Peyer's patch (tissue), 4 donors: ENCODE measurements around the gene WDR59.

Source experiments
- CTCF ChIP-seq, 6 experiments: fragments of 450-650 bp in 4 of 6; fragments of 200-600 bp in 2 of 6; sonication (generic) in 1 of 6; IDR thresholded peaks; one replicate each; pipeline ENCODE4 v1.5.1; 2017 to 2019; ENCODE audit warnings: antibody characterized with exemption in 6 of 6, mild to moderate bottlenecking in 3 of 6, moderate library complexity in 1 of 6
- POLR2A ChIP-seq, 2 donors: fragments of 450-650 bp; IDR thresholded peaks; one replicate each; pipeline ENCODE4 v1.5.1; 2017; ENCODE audit warnings: antibody characterized with exemption in 2 of 2, mild to moderate bottlenecking in 2 of 2, moderate library complexity in 2 of 2

- TF ChIP-seq CTCF (IDR thresholded peaks at IDR 0.05) (no peak), POLR2A (IDR thresholded peaks at IDR 0.05) (no peak)
These were observed 39.3 kb upstream of the WDR59 start for GRCh38 chr16:75024182-75024581.
